ENCODE data around the gene BCL3.
"Not testable (repeated sequence)": the region's sequence is repeated elsewhere in the genome, so short reads cannot be mapped to it uniquely, and the experiment has no call there.

The BCL3 gene

GRCh38 chr19:44748426-44749254, at the start of gene BCL3:
TSS of gene BCL3 (plus strand) at chr19:44748708. CDS start at chr19:44748791, 83 bp downstream.
- peak within 1 kb of the TSS; percentile 89 for H3K4me3 ChIP-seq (ENCODE audit: low read length)
- TF ChIP-seq ZNF274 (IDR thresholded peaks at IDR 0.05; ENCODE audit: low read depth, low read length): no peak

DNA sequence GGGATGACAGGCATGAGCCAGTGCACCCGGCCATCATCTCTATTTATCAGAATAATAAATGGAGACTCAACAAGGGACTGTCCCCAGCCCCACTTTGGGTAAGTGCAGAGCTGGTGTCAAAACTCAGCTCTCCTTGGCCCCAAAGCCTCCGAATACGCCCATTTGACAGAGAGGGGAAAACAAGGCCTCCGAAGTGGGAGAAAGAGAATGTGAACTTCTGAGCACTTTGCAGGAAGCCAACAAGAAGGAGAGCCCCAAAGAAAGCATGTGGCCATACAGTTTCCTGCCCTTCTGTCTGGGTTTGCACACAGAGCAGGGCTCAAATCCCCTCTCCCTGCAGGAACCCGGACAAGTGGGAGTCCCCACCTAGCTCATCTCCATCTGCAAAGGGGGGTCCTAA, 48.0 kb upstream of the BCL3 start:
- no peak overlapping the region for H3K4me3 ChIP-seq (ENCODE audit: low read length)
- TF ChIP-seq ZNF274 (IDR thresholded peaks at IDR 0.05; ENCODE audit: low read depth, low read length): no peak

GRCh38 chr19:44701228-44701627, 47.3 kb upstream of the BCL3 start:
- TF ChIP-seq ZNF274 (IDR thresholded peaks at IDR 0.05; ENCODE audit: low read depth, low read length): no peak
- no peak overlapping the region for H3K4me3 ChIP-seq (ENCODE audit: low read length)

GRCh38 chr19:44702551-44703176, 45.8 kb upstream of the BCL3 start:
- H3K4me3 ChIP-seq (ENCODE audit: low read length): no peak overlapping the region
- no peak for TF ChIP-seq ZNF274 (IDR thresholded peaks at IDR 0.05; ENCODE audit: low read depth, low read length)

DNA sequence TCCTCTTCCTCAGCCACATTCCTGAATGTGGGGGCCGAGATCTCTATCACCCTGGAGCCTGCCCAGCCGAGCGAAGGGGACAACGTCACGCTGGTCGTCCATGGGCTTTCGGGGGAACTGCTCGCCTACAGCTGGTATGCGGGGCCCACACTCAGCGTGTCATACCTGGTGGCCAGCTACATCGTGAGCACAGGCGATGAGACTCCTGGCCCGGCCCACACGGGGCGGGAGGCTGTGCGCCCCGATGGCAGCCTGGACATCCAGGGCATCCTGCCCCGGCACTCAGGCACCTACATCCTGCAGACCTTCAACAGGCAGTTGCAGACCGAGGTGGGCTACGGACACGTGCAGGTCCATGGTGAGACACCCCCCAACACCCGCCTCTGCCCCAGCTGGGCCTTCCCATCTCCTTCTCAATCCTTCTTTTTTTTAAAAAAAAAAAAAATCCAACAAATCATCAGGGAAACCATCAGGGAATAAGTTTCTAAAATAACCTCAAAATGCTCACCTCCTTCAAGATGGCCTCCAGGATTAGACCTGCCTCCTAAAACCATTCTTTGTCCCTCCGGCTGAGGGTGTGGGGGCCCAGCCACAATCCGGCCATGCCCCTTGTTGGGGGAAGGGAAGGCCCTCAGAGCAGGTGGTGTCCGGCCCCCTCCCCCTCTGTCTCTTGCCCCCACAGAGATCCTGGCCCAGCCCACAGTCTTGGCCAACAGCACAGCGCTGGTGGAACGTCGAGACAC, 45.0 kb upstream of the BCL3 start:
- H3K4me3 ChIP-seq (ENCODE audit: low read length): no peak overlapping the region
- no peak for TF ChIP-seq ZNF274 (IDR thresholded peaks at IDR 0.05; ENCODE audit: low read depth, low read length)

DNA sequence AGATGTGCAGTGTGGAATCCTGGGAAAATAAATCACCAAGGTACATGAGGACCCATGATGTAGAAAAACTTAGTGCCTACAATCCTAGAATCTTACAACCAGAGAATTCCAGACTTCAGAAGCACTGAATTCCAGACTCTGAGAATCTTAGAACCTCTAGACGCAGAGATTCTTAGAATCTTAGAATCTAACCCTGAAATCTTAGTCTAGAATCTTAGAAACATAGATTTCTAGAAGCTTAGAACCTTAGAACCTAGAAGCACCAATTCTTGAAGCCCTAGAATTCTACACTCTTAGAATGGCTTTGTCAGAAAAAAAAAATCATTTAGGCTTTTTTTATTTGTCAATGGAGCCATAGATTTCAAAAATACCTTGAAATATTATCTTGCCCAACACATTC, 43.5 kb upstream of the BCL3 start:
- TF ChIP-seq ZNF274 (IDR thresholded peaks at IDR 0.05; ENCODE audit: low read depth, low read length): no peak
- no peak overlapping the region for H3K4me3 ChIP-seq (ENCODE audit: low read length)

DNA sequence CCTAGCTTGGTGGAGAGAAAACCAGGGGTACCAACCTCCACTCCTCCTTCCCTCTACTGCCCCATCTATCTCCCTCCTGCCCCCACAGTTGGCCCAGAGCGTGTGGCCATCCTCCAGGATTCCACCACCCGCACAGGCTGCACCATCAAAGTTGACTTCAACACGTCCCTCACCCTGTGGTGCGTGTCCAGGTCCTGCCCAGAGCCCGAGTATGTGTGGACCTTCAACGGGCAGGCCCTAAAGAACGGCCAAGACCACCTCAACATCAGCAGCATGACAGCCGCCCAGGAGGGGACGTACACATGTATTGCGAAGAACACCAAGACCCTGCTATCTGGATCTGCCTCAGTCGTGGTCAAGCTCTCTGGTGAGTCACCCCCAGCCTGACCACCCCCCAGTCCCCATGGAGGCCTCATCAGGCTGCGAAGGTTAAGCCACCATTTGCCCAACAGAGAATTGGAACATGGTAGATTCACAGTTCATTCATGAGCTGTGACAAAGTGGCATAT, 43.0 kb upstream of the BCL3 start:
- H3K4me3 ChIP-seq (ENCODE audit: low read length): no peak overlapping the region
- no peak for TF ChIP-seq ZNF274 (IDR thresholded peaks at IDR 0.05; ENCODE audit: low read depth, low read length)

DNA sequence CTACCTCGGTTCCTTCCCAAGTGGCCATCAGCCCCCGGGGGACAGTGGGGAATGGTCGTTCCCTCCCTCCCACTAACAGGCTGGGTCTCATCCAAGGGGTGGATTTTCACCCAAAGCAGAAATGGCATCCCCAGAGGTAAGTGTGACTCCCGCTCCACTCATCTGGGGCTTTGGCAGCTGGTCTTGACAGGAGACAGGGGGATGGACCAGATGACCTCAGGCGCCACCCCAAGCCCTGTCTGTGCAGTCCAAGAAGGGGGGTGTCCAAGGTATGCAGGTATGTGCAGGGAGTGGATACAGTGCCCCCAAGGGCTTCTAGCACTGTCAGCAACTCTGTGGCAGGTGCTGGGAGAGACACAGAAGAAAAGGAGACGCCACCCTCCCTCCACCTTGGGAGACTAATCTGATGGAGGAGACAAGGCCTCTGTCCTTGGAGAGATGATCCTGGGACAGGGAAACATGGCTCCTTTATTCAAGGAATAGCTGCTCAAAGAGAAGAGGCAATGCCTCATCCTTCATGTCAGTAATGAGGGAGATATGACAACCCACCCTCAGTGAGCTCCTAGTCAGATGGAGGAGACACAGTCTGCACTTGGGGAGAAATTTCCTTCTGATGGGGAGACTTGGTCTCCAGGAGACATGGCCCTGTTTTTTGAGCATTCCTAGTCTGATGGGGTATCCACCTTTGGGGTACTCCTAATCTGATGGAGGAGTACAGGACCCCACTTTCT, 41.8 kb upstream of the BCL3 start:
- TF ChIP-seq ZNF274 (IDR thresholded peaks at IDR 0.05; ENCODE audit: low read depth, low read length): no peak
- no peak overlapping the region for H3K4me3 ChIP-seq (ENCODE audit: low read length)

DNA sequence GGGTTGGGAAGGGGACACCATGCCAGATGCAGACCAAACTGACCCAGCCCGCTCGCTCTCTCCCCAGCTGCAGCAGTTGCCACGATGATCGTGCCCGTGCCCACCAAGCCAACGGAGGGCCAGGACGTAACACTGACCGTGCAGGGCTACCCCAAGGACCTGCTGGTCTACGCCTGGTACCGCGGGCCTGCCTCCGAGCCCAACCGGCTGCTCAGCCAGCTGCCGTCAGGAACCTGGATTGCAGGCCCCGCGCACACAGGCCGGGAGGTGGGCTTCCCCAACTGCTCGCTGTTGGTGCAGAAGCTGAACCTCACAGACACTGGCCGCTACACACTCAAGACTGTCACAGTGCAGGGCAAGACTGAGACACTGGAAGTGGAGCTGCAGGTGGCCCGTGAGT, 40.7 kb upstream of the BCL3 start:
- H3K4me3 ChIP-seq (ENCODE audit: low read length): no peak overlapping the region
- TF ChIP-seq ZNF274 (IDR thresholded peaks at IDR 0.05; ENCODE audit: low read depth, low read length): no peak

- no peak for TF ChIP-seq ZNF274 (IDR thresholded peaks at IDR 0.05; ENCODE audit: low read depth, low read length)
- H3K4me3 ChIP-seq (ENCODE audit: low read length): no peak overlapping the region
Observed at GRCh38 chr19:44708940-44709339, 39.6 kb upstream of the BCL3 start.

DNA sequence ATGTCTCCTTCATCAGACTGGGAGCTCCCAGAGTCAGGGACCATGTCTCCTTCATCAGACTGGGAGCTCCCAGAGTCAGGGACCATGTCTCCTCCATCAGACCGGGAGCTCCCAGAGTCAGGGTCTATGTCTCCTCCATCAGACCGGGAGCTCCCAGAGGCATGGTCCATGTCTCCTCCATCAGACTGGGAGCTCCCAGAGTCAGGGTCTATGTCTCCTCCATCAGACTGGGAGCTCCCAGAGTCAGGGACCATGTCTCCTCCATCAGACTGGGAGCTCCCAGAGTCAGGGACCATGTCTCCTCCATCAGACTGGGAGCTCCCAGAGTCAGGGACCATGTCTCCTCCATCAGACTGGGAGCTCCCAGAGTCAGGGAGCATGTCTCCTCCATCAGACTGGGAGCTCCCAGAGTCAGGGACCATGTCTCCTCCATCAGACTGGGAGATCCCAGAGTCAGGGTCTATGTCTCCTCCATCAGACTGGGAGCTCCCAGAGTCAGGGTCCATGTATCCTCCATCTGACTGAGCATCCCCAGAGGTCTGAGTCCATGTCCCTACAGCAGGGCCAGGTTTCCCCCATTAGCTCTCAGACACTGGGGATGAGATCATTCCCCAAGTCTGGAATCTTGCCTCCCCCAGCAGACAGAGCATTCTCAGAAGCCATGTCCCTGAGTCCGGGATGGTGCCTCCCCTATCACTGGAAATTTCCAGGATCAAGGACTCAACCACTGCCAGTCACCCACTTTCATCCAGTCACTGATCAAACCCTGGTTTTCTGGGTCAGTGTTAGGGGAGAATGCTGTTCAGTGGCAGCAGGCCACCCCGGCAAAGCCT, 38.9 kb upstream of the BCL3 start:
- H3K4me3 ChIP-seq (ENCODE audit: low read length): not testable (repeated sequence)

DNA sequence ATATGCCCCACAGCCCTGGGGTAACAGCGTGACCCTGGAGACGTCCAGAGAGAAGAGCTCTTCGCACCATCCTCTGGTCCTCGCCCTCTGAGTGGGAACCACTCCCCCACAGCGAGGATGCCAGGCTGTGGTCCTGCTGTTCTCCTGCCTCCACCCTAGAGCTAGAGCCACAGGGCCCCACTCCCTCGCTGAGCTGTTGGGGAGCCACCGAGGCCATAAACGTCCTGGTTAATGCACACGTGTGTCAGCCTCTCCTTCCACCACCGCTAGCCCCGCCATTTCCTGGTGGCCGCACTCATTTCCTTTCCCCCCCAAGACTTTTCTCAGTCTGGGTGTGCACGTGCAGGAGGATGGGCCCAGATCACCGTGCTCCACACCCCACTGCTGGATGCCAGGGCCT, 38.0 kb upstream of the BCL3 start:
- H3K4me3 ChIP-seq (ENCODE audit: low read length): no peak overlapping the region
- no peak for TF ChIP-seq ZNF274 (IDR thresholded peaks at IDR 0.05; ENCODE audit: low read depth, low read length)

DNA sequence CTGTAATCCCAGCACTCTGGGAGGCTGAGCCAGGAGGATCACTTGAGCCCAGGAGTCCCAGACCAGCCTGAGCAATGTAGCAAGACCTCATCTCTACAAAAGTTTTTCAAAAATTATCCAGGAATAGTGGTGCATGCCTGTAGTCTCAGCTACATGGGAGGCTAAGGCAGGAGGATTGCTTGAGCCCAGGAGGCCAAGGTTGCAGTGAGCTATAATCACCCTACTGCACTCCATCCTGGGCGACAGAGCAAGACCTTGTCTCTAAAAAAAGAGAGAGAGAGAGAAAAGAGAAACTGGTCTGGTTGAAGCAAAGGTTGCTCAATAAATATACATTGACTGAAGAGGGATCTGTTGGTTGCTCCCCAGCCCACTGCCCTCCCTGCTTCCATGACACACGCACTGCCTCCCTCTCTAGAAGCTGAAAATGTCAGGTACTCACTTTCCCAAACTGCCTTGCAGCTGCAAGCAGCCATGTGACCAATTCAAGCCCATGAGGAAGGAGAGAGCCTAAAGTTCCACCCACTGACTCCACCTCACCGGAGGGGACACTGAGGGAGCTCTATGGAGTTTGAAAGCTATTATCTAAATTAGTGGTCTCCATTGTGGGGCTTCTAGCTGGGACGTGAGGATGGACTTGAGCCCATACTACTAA, 35.5 kb upstream of the BCL3 start:
- no peak overlapping the region for H3K4me3 ChIP-seq (ENCODE audit: low read length)
- no peak for TF ChIP-seq ZNF274 (IDR thresholded peaks at IDR 0.05; ENCODE audit: low read depth, low read length)

All from GM08714 (cell line).